SK-N-MC (cell line): ENCODE data around the gene BDKRB1.

ENCODE experiments used
- EZH2 ChIP-seq: fragments of 200-600 bp; sonication (generic); IDR thresholded peaks from one replicate; pipeline ENCODE4 v1.6.1; 2017; ENCODE audit warnings: antibody characterized with exemption
- FOXP2 ChIP-seq: optimal IDR thresholded peaks from 2 replicates; pipeline ENCODE3; 2011; ENCODE audit warnings: mild to moderate bottlenecking, moderate library complexity; ENCODE audit not compliant: insufficient read depth; ENCODE audit errors: extremely low read length, control extremely low read depth
- POLR2AphosphoS5 ChIP-seq: IDR thresholded peaks from 2 replicates; pipeline ENCODE4 v1.6.1; 2012; ENCODE audit warnings: mild to moderate bottlenecking, low read depth, low read length, borderline replicate concordance

DNA sequence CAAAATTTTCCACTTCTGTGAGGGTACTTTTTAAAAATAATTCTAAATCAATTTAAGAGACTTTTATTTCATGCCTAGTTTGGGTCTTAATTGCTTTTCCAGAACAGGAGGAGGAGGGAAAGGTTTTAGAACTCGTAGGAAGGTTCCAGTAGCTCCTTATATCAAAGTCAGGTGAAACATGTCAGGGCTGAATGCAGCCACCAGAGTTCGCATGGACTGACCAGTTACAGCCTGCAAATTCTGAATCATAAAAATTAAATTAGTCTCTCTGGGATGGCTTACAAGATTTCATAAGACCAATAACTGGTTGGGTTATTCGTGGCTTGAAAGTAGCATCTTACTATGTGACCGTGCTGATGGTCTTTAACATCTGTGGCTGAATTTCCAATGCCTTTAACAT lies 397 bp downstream of the BDKRB1 start:
- no peak for TF ChIP-seq EZH2
- no peak for TF ChIP-seq POLR2AphosphoS5
- no peak for TF ChIP-seq FOXP2
